Loucy (cell line): ENCODE measurements around the gene ANKRD16.

Experiments used
- H2AFZ ChIP-seq: fragments of 200-600 bp; sonication (generic); 2 replicates; pipeline ENCODE4 v1.6.0; 2016; ENCODE audit warnings: antibody characterized with exemption, mild to moderate bottlenecking, low read length, moderate library complexity
- H3F3A ChIP-seq: fragments of 200-600 bp; 2 replicates; pipeline ENCODE4 v1.6.0; 2016; ENCODE audit warnings: antibody characterized with exemption, low read depth, mild to moderate bottlenecking
- H3K27me3 ChIP-seq: fragments of 200-600 bp; sonication (generic); 2 replicates; pipeline ENCODE4 v1.6.1; 2014; ENCODE audit warnings: low read length, mild to moderate bottlenecking; ENCODE audit not compliant: insufficient read depth, poor library complexity, severe bottlenecking
- H3K36me3 ChIP-seq: fragments of 200-600 bp; sonication (generic); 2 replicates; pipeline ENCODE4 v1.6.1; 2016; ENCODE audit warnings: low read length; ENCODE audit not compliant: insufficient read depth
- H3K4me1 ChIP-seq: fragments of 200-600 bp; sonication (generic); 2 replicates; pipeline ENCODE4 v1.5.1; 2014; ENCODE audit warnings: low read length, mild to moderate bottlenecking; ENCODE audit not compliant: insufficient read depth, poor library complexity, severe bottlenecking
- H3K4me2 ChIP-seq: fragments of 200-600 bp; sonication (generic); 2 replicates; pipeline ENCODE4 v1.6.0; 2014; ENCODE audit warnings: antibody characterized with exemption, low read length, low read depth, mild to moderate bottlenecking; ENCODE audit not compliant: poor library complexity, severe bottlenecking
- H3K4me3 ChIP-seq: fragments of 200-600 bp; sonication (generic); 2 replicates; pipeline ENCODE4 v1.5.1; 2014; ENCODE audit warnings: low read length, mild to moderate bottlenecking, mixed read lengths; ENCODE audit not compliant: poor library complexity, severe bottlenecking
- H3K79me2 ChIP-seq: fragments of 200-600 bp; sonication (generic); 2 replicates; pipeline ENCODE4 v1.6.1; 2014; ENCODE audit warnings: low read length; ENCODE audit not compliant: insufficient read depth
- H3K9ac ChIP-seq: fragments of 200-600 bp; sonication (generic); 2 replicates; pipeline ENCODE4 v1.6.0; 2014; ENCODE audit warnings: mild to moderate bottlenecking, low read depth, low read length, moderate library complexity; ENCODE audit not compliant: poor library complexity, severe bottlenecking
- H3K9me2 ChIP-seq: fragments of 200-600 bp; sonication (generic); replicated peaks from 2 replicates; pipeline ENCODE4 v1.6.1; 2016; ENCODE audit warnings: low read depth, low read length, mixed read lengths
- H3K9me3 ChIP-seq: fragments of 200-600 bp; sonication (generic); 2 replicates; pipeline ENCODE4 v1.6.1; 2014; ENCODE audit warnings: mild to moderate bottlenecking, antibody characterized with exemption, low read length, low read depth; ENCODE audit not compliant: insufficient read depth
- H4K20me1 ChIP-seq: fragments of 200-600 bp; sonication (generic); 2 replicates; pipeline ENCODE4 v1.6.0; 2014; ENCODE audit warnings: antibody characterized with exemption, low read length, mild to moderate bottlenecking; ENCODE audit not compliant: insufficient read depth, poor library complexity, severe bottlenecking
- EZH2phosphoT487 ChIP-seq: fragments of 200-600 bp; IDR thresholded peaks from 2 replicates; pipeline ENCODE4 v1.6.1; 2018; ENCODE audit warnings: antibody characterized with exemption, mild to moderate bottlenecking, moderate library complexity, borderline replicate concordance
- TF ChIP-seq, protein P1 (sequence below): fragments of 200-600 bp; sonication (generic); conservative IDR thresholded peaks from 2 replicates; pipeline ENCODE4 v1.5.1; 2014; ENCODE audit warnings: mild to moderate bottlenecking, antibody characterized with exemption, low read length

ANKRD16 gene

DNA sequence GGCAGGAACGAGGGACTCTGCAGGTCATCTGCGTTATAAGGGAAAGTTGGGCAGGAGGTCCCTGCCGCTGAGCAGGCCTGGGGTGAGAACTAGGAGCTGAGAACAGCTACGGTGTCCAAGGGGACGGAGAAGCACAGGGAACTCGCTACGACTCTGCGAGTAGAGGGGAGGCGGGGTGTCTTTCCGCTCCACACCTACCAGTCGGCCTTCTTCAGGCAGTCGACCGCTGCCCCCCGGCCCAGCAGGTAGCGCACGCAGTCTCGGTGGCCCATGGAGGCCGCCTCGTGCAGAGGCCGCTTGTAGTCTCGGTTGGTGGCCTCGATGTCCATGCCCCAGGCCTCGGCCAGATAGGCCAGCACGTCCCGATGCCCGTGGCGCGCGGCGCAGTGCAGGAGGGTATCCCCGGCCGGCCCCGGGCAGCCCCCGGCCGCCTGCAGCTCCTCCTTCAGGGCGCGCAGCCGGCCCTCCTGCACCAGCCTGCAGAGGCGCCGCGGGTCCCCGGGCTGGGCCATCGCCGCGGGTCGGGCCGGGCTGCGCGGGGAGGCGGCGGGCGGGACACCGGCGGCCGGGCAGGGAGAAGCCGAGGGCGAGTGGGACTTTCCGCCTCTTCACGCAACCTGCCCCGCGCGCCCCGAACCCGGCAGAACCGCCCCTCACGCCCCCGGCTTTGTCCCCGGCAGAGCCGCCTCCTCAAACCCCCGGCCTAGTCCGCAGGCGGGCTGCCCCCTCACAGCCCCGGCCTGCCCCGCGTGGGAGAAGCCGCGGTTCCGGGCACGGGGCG lies 660 bp downstream of the ANKRD16 start:
- H2AFZ ChIP-seq, result peak overlapping the region; percentile 97
- no peaks in the 10 kb centered on the region for H3K9me3 ChIP-seq
- no peaks in the 10 kb centered on the region for H3K9me2 ChIP-seq
- H3K4me1 ChIP-seq, result peaks cover 45% of the 10 kb centered on the region
- H3K4me3 ChIP-seq, result peak overlapping the region; percentile 86
- H3K4me2 ChIP-seq, result peak overlapping the region; percentile 95
- no peaks in the 10 kb centered on the region for H3K27me3 ChIP-seq
- H3K36me3 ChIP-seq, result peaks cover 6% of the 10 kb centered on the region; the same call in 1 of the 2 replicates
- peak overlapping the region; percentile 81 for H3K9ac ChIP-seq
- H4K20me1 ChIP-seq, result peaks cover 44% of the 10 kb centered on the region
- H3F3A ChIP-seq, result no peaks in the 10 kb centered on the region
- H3K79me2 ChIP-seq, result peaks cover 64% of the 10 kb centered on the region
- no peak for TF ChIP-seq EZH2phosphoT487
- TF ChIP-seq, protein P1, sequence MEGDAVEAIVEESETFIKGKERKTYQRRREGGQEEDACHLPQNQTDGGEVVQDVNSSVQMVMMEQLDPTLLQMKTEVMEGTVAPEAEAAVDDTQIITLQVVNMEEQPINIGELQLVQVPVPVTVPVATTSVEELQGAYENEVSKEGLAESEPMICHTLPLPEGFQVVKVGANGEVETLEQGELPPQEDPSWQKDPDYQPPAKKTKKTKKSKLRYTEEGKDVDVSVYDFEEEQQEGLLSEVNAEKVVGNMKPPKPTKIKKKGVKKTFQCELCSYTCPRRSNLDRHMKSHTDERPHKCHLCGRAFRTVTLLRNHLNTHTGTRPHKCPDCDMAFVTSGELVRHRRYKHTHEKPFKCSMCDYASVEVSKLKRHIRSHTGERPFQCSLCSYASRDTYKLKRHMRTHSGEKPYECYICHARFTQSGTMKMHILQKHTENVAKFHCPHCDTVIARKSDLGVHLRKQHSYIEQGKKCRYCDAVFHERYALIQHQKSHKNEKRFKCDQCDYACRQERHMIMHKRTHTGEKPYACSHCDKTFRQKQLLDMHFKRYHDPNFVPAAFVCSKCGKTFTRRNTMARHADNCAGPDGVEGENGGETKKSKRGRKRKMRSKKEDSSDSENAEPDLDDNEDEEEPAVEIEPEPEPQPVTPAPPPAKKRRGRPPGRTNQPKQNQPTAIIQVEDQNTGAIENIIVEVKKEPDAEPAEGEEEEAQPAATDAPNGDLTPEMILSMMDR, result no peak

DNA sequence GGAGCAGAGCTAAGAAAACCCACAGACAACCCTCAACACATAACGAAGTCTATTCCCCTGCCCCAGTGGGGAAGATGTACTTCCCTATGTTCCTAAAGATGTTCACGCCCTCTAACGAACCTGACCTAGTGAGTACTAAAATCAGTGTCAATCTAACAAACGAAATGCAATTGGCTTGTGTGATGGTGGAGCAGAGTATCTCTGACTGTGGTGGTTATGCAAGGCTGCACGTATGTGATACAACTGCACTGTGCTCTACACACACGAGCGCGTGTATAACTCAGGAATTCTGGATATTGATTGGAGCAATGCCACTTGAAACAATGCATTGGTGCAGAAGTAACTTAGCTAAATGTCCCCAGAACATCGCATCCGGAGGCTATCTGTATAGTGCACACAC lies 1.3 kb downstream of the ANKRD16 start:
- H3K79me2 ChIP-seq, result peaks cover 59% of the 10 kb centered on the region

DNA sequence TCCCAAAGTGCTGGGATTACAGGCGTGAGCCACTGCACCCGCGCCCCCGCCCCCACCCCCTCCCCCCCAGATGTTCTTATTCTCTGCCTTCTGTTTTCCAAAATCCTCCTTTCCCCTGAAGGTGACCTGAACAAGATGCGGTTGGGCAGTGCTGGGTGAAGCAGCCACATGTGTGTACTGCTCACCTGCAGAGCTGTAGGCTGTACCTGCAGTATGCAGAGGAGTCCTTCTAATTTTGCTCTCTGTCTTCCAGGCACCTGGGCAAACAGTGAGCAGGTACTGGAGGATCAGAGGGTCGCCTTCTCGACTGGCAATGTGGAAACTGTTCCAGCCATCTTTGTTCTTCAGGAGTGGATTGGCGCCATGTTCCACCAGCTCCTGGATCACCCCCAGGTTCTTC lies 2.1 kb downstream of the ANKRD16 start:
- H3K9me3 ChIP-seq, result no peaks in the 10 kb centered on the region
- TF ChIP-seq EZH2phosphoT487, result no peak
- TF ChIP-seq, protein P1, result no peak
- peak overlapping the region; percentile 81 for H3K9ac ChIP-seq
- peak overlapping the region; percentile 86 for H3K4me3 ChIP-seq
- peaks cover 14% of the 10 kb centered on the region; the same call in 1 of the 2 replicates for H3K36me3 ChIP-seq
- peaks cover 37% of the 10 kb centered on the region for H3K4me1 ChIP-seq
- H4K20me1 ChIP-seq, result peaks cover 37% of the 10 kb centered on the region
- H3F3A ChIP-seq, result no peaks in the 10 kb centered on the region
- H3K4me2 ChIP-seq, result peak overlapping the region; percentile 95
- H2AFZ ChIP-seq, result no peak overlapping the region
- H3K79me2 ChIP-seq, result peaks cover 51% of the 10 kb centered on the region
- no peaks in the 10 kb centered on the region for H3K9me2 ChIP-seq
- no peaks in the 10 kb centered on the region for H3K27me3 ChIP-seq

More for the DNA sequence above, 1.3 kb downstream of the ANKRD16 start:
- Histone ChIP-seq H3K36me3 (peaks cover 12% of the 10 kb centered on the region; the same call in 1 of the 2 replicates), H3K27me3 (no peaks in the 10 kb centered on the region), H4K20me1 (peaks cover 39% of the 10 kb centered on the region), H3F3A (no peaks in the 10 kb centered on the region), H3K9ac (peak overlapping the region; percentile 81), H3K9me2 (no peaks in the 10 kb centered on the region), H2AFZ (peak overlapping the region; percentile 83), H3K4me1 (peaks cover 43% of the 10 kb centered on the region), H3K4me3 (peak overlapping the region; percentile 86), H3K4me2 (peak overlapping the region; percentile 95), H3K9me3 (no peaks in the 10 kb centered on the region)
- TF ChIP-seq EZH2phosphoT487, result no peak
- TF ChIP-seq, protein P1, result no peak
